Suppressor macrophage treated with lipopolysaccharide for 1 hour (primary cell): Measurements from ENCODE around the gene MSI2.

ENCODE experiments used
- DNase-seq, 3 donors: peaks; one replicate each; pipeline ENCODE4 v3.0.0-alpha.2; 2020 to 2022

MSI2 gene

DNA sequence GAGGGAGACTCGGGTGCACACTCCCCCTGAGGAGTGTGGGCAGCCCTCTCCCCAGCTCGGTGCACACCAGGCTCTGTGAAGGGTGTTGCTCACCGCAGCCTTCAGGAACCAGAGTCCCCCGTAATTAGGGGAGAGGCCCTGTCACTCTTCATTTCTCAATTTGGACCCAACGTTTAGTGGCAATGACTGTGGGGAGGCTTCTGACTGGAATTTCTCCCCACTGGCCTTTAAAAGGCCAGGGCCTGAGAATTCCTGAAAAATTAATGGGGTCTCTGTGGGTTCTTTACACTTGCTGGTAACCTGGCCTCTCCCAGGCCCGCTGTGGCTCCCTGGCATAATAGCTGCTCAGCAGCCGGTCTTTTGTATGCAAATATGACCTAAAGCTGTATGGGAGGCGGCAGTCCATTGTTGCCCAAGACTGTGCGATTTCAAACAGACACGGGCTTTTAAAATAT lies 209.7 kb downstream of the MSI2 start:
- DNase-seq: peak; percentile 43 to 59 (median 51)

DNA sequence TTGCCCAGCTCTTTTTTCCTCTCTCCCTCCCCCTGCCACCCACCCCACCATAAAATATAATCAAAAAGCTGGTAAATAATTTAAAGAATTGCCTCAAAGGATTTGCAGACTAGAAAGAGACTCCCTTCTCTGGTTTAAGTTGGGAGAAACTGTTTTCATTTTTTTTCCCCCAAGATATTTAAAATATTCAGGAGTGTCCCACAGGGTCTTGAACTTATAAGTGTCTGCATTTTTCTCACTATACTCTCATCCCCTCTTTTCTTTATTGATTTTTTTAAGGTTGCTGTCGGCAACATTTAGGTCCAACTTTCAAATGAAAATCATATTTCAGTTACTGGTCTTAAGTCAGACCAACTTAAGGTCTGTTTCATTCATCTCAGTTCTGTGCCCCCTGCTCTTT lies 210.2 kb downstream of the MSI2 start:
- no peak for DNase-seq

DNA sequence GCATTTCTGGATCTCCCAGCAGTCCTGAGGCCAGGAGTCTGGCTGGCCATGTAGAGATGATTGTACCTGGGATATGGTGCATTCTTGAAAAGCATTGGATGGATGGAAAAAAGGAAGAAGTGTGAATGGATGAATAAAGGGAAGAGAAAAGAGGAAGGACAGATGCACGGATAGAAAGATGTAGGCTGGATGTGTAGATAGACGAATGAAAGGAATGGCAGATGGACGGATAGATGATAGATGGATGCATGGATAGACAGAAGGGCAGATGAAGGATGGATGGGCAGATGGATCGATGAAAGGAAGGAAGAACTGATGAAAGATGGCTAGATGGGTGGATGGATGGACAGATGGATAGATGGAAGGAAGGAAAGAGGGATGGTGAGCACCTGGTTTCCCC lies 210.9 kb downstream of the MSI2 start:
- DNase-seq: no peak

GRCh38 chr17:57467801-57468200 lies 211.5 kb downstream of the MSI2 start:
- DNase-seq: no peak

DNA sequence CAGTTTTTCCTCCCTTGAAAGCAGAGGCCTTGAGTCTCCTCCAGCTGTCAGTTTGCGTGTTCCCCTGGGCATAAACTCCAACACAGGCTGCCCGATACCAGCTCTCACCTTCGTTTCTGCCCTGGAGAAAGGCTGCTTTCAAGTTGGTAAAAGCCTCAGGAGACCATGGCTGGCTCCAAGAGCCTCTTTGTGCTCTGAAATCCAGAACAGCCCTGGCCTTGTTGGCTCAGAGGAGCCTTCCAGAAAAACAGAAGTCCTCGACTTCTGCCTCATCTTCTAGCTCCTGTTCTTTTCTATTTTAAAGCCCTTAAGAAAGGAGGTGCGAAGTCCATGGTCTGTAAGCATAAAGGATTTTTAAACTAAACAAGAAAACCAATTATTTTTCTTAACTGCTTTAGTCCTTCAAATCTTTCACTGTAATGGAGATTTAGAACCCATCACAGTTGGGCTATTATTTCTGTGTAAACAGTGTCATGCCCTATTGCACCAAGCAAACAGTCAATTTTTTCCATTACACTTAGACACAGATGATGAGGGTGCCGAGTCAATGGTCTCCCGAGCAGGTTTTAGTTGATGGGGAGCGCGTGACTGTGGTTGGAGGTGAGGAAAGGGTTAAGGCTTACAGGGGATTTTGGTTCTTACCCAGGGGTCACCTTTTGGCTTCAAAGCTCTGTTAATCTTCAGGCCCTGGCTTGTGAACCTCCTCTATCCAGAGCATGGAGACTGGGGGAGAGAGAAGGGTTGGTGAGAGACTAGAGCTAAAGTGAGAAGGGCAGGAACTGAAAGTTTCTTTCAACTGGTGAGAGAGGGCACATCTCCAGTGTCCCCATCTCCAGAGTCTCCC lies 212.8 kb downstream of the MSI2 start:
- DNase-seq: no peak

GRCh38 chr17:57470906-57471305 lies 214.6 kb downstream of the MSI2 start:
- DNase-seq: no peak

DNA sequence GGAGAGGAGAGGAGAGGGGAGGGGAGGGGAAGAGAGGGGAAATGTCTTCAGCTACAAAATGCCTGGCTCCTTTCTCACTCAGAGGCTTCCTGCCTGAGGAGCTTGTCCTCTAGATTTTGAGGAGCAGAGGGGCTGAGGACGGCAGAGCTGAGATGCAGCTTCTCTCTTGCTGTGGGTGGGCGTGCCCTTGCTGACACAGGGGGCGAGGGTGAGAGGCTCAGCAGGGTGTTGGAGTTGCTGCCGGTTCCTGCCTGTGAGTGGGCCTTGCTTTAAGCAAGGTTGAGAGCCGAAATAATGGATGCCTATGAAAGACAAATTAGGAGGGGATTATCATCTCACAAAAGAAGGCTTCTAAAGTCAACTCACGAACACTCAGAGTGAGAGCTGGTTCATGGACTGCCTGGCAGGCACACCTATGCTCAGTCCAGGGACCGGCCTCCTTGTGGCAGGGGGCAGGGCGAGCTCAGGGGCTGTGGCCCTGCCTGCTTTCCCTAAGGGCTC lies 215.6 kb downstream of the MSI2 start:
- DNase-seq: no peak

- no peak for DNase-seq
These were observed 219.5 kb downstream of the MSI2 start for GRCh38 chr17:57475796-57476195.

GRCh38 chr17:57477522-57478362 lies 221.4 kb downstream of the MSI2 start:
- DNase-seq: no peak

DNA sequence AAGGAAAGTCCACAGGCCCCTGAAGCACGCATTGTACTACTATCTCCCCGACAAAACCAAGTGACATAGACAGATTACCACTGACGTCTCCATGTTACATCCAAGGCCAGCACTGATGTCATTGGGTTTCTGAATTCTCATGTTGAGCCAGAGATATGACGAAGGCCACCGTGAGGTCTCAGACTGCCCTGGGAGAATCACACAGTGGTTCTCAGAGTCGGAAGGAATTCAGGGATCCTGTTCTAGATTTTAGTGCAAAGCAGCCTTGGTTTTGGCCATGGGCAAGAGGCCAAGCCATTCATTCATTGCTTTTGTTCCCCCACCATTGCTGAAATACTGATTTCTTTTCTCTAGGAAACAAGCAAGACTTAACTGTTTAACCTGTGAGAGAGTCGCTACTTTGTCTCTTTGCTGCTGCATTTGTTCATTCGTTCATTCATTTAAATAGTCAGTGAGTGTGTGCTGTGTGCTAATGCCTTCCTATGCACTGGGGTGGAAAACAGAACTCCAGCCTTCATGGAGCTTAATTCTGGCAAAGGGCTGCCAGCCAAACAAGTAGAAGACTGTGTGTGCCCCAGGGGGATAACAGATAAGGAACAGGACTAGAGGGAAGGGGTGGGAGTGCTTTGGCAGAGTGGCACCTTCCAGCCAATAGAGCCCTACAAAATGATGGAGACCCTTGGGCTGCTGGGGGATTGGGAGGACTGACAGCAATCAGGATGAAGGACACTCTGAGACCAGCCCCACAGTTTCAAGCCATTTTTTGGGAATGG lies 222.3 kb downstream of the MSI2 start:
- DNase-seq: no peak

DNA sequence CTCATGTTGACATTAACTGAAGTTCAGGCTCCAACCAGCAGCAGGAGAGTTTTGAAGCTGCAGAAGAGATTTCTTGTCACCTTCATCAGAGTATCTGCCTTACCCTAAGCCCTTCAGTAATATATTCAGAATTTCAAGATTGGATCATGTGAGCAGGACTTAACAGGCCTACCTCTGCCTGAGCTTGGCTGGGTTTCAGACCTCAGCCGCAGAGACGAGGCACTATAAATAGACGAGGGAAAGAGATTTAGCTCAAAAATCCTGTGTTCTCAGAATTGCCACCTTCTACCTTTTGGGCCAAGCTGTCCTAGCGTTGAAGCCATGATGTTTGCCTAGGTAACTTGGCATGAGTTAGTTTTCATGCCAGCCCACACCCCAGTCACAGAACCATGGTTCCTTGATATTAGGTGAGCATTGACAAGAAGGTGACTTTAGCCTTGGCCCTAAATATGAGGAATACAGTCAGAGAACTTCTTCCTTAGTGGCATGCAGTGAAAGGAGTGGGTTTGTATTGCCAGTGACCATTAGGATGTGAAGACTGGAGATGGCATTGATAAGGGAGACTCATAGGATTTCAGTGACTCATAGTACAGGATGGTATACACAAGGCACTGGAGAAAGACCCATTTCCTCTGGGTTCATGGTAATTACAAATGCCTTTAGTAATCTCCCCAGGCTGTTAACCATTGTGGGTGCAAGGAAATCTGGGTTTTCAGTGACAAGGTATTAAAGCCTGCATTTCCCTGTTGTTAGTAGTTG lies 224.3 kb downstream of the MSI2 start:
- DNase-seq: no peak

DNA sequence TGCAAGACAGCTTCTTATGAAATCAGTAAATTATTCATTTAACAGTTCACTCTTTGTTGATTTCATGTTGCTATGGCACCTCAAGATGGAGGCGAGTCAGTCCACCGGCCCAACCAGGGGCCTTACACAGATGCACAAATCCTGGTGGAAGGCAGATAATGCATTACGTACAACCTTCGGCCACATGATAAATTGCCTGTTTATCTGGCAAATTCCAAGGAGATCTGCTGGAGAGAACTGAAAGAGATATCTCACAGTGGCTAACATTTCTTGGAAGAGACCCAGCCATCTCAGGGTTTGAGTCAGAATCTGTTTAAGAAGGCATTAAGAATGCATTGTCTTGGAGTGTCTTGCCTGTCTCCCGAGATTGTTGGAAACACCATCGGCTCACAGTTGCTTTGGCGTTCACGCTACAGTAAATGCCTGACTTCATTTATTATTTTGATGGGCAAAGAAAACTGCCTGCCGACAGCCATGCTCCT lies 225.6 kb downstream of the MSI2 start:
- no peak for DNase-seq

DNA sequence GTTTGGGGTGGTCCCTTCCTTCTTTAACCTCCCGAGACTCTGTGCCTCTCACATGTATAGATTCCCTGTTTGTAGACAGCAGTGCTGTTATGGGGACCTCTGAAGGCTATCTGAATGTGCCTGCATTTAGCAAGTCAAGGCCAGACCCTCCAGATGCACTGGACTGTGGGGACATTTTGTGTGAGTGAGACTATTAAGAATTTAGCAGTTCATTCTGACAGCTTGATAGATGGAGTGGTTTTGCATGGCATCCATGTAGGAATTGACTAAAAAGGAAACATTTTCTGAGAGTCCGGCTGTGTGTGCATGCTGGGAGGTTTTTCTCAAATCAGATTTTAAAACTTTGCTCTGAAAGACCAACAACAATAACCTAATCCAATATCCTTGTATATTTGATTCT lies 226.3 kb downstream of the MSI2 start:
- no peak for DNase-seq

- DNase-seq: no peak
These were observed 227.9 kb downstream of the MSI2 start for GRCh38 chr17:57484081-57484666.

- DNase-seq: no peak
These were observed 228.7 kb downstream of the MSI2 start for GRCh38 chr17:57484826-57485565.

- DNase-seq: no peak
These were observed 229.2 kb downstream of the MSI2 start for GRCh38 chr17:57485566-57485865.

DNA sequence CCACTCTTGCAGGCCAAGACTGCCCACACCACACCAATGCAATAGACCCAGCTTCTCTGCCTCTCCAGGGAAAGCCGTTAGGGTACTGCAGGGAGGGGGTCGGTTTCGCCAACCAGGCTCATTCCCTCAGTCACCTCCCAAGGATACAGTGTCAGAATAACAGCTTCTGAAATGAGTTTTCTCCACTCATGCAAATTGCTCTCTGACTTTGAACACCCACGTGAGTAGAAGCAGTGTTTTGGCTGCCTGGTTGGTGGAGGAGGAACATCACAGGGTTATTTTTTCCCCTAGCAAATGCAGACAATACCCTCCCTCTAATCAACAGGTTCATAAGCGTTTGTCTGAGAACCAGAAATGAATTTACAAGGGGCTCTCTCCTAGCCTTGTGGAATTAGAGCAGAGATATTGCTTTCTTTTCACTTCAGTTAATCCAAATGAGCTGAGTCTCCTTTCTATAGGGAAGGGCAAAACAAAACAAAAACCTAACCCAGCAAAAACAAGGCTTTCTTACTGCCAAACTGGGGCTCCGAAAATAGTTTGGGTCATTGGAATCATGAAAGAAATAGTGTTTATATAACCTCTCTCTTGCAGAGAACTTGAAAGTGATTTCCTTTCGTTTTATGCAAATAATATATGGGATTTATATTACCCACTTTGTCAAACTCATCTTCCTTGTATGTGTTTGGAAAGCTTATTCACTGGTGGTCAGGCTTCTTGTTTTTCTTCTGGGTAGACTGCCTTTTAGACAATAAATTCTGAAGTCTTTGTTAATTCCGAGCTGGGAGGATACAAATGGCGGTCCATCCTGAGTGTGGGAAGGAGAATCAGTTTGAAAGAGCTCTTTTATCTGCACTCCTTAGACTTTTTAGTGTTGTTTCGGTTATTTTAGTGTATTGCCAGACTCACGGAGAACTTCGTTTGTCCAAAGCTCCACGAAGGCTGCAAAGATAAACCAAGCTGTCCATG lies 229.9 kb downstream of the MSI2 start:
- no peak for DNase-seq

GRCh38 chr17:57486882-57487301 lies 230.6 kb downstream of the MSI2 start:
- peak; percentile 71 to 78 (median 74) for DNase-seq

DNA sequence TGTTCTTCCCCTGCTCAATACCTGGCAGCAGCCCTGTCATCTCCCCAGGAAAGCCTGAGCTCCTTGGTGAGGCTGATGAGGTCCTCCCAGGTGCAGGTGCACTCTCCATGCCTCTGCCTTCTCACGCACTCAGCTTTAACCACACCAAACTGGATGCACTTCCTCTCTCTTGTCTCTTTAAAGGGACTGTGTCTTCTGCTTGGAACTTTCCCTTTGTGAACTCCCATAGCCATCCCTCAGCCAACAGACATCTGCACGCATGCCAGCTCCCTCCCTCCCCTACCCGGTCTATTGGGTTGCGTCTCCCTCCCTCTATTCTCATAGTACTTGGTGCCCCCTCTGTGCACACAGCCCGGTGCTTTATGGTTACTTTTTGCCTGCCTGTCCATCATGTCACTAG lies 231.2 kb downstream of the MSI2 start:
- DNase-seq: peak in 1 of 3 donors; percentile 12

- DNase-seq: no peak
These were observed 232.5 kb downstream of the MSI2 start for GRCh38 chr17:57488856-57489255.
